GM19468 (cell line): Measurements from ENCODE around the gene TARBP1.
"Not testable (repeated sequence)": the region's sequence is repeated elsewhere in the genome, so short reads cannot be mapped to it uniquely, and the experiment has no call there.

ENCODE experiments used
- ATAC-seq: cut with Tn5 transposase; IDR thresholded peaks from one replicate; pipeline ENCODE4 v1.9.1; 2021; ENCODE audit warnings: mild to moderate bottlenecking, moderate library complexity, moderate number of reproducible peaks; ENCODE audit not compliant: unreplicated experiment; ENCODE audit errors: extremely low read depth

The TARBP1 gene

GRCh38 chr1:234401658-234402057 is 77.3 kb downstream of the TARBP1 start:
- no peak for ATAC-seq

- ATAC-seq: no peak
These were observed 78.2 kb downstream of the TARBP1 start for GRCh38 chr1:234400773-234401172.

- ATAC-seq: not testable (repeated sequence)
These were observed 79.5 kb downstream of the TARBP1 start for GRCh38 chr1:234399515-234399914.

GRCh38 chr1:234398849-234399381 is 80.1 kb downstream of the TARBP1 start:
- no peak for ATAC-seq

GRCh38 chr1:234397732-234398131 is 81.2 kb downstream of the TARBP1 start:
- no peak for ATAC-seq

- ATAC-seq: no peak
These were observed 82.1 kb downstream of the TARBP1 start for GRCh38 chr1:234396871-234397270.

- ATAC-seq: no peak
These were observed 82.9 kb downstream of the TARBP1 start for GRCh38 chr1:234396092-234396491.

GRCh38 chr1:234395297-234395696 is 83.7 kb downstream of the TARBP1 start:
- no peak for ATAC-seq

- ATAC-seq: no peak
These were observed 85.8 kb downstream of the TARBP1 start for GRCh38 chr1:234393190-234393589.

GRCh38 chr1:234388094-234388493 is 90.9 kb downstream of the TARBP1 start:
- no peak for ATAC-seq

- ATAC-seq: no peak
These were observed 92.9 kb downstream of the TARBP1 start for GRCh38 chr1:234386122-234386521.

GRCh38 chr1:234381699-234382555 is 97.1 kb downstream of the TARBP1 start:
- ATAC-seq: no peak

- not testable (repeated sequence) for ATAC-seq
These were observed 99.3 kb downstream of the TARBP1 start for GRCh38 chr1:234379591-234380109.

- ATAC-seq: no peak
These were observed 103.3 kb downstream of the TARBP1 start for GRCh38 chr1:234375672-234376071.

GRCh38 chr1:234373959-234374254 is 105.1 kb downstream of the TARBP1 start:
- ATAC-seq: no peak

- ATAC-seq: peak; percentile 78
These were observed 105.7 kb downstream of the TARBP1 start, which contains the start of gene COA6 for GRCh38 chr1:234373064-234373958. COA6 (plus strand) TSS chr1:234373456; CDS start chr1:234373467, 11 bp downstream.

- ATAC-seq: no peak
These were observed 106.8 kb downstream of the TARBP1 start for GRCh38 chr1:234372011-234372757.

GRCh38 chr1:234371414-234371813 is 107.6 kb downstream of the TARBP1 start:
- no peak for ATAC-seq

GRCh38 chr1:234369784-234370183 is 109.2 kb downstream of the TARBP1 start:
- ATAC-seq: no peak

- ATAC-seq: no peak
These were observed 109.9 kb downstream of the TARBP1 start for GRCh38 chr1:234369033-234369430.
